GM12865 (cell line): ENCODE data around the gene AP1M2.

Experiments used
- DNase-seq: peaks from one replicate; pipeline ENCODE4 v3.0.0; 2010; ENCODE audit warnings: low read depth
- H3K4me3 ChIP-seq: 2 replicates; pipeline ENCODE4 v1.5.1; 2011; ENCODE audit warnings: mild to moderate bottlenecking, low read depth, low read length, control low read depth
- TF ChIP-seq, protein P1 (sequence below): IDR thresholded peaks from 2 replicates; pipeline ENCODE4 v1.5.1; 2011; ENCODE audit warnings: low read length, control low read depth, low read depth, inconsistent platforms; ENCODE audit not compliant: insufficient read depth; ENCODE audit errors: missing control alignments

The AP1M2 gene

DNA sequence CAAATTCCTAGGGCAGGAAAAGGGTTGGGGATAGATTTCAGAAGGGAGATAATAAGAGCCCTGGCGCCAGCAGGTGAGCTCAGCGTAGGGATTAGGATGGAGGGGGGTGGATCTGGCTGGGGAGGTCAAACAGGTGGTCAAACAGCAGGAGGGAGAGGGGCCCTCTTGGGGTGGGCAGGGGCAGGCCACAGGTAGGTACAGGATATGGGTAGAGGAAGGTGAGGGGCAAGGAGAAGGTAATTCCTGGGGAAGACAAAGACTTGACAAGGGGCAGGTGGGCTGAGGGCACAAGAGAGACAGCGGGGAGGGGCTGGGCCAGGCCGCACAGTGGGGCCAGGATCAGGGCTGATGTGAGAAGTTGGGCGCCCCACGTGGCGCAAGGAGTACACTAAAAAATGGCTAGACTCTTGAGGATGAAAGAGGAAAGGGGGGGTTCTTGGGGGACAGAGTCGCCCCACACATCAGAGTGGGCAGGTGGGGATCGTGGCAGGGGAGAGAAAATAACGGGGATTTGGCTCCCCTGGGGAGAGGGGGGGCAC is 22.0 kb downstream of the AP1M2 start:
- DNase-seq: peak; percentile 79
- H3K4me3 ChIP-seq: peak overlapping the region; percentile 98
- TF ChIP-seq, protein P1, sequence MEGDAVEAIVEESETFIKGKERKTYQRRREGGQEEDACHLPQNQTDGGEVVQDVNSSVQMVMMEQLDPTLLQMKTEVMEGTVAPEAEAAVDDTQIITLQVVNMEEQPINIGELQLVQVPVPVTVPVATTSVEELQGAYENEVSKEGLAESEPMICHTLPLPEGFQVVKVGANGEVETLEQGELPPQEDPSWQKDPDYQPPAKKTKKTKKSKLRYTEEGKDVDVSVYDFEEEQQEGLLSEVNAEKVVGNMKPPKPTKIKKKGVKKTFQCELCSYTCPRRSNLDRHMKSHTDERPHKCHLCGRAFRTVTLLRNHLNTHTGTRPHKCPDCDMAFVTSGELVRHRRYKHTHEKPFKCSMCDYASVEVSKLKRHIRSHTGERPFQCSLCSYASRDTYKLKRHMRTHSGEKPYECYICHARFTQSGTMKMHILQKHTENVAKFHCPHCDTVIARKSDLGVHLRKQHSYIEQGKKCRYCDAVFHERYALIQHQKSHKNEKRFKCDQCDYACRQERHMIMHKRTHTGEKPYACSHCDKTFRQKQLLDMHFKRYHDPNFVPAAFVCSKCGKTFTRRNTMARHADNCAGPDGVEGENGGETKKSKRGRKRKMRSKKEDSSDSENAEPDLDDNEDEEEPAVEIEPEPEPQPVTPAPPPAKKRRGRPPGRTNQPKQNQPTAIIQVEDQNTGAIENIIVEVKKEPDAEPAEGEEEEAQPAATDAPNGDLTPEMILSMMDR: peak; percentile 55

DNA sequence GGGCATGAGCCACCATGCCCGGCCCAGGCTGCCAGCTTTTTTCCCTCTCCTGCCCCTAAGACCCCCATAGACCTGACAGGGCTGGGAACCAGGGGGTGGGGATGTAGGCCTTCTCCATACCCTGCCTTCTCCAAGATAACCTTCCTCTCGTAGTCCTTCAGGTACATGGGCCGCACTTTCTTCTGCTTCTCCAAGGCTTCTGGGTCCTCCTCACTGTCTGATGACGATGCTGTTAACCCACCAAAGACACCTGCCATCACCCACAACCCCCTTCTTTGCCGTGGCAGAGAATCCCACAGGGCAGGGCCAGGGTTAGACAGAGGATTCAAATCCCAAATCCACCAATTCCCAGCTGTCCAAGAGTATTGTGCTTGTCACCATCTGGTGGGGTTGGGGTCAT is 24.5 kb downstream of the AP1M2 start:
- no peak overlapping the region for H3K4me3 ChIP-seq
- TF ChIP-seq, protein P1: no peak

DNA sequence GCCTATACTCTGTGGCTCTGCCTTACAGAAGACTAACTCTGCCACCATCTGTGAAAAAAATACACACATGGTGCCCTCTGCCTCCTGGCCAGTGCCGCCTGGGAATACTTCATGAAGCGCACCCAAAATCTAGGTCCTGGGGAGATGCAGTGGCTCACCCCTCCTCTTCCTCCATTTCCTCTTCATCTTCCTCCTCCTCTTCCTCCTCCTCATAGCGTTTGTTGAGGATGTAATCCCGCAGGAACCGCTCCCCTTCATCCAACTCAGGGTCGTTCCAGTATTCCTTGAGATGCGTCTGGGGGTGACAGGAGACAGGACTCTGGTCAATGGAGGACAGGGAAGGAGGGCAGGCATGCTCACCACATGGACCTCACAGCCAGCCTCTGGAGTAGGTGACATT is 27.0 kb downstream of the AP1M2 start:
- no peak for DNase-seq
- TF ChIP-seq, protein P1: no peak

More for the DNA sequence above, 24.5 kb downstream of the AP1M2 start:
- no peak for DNase-seq

DNA sequence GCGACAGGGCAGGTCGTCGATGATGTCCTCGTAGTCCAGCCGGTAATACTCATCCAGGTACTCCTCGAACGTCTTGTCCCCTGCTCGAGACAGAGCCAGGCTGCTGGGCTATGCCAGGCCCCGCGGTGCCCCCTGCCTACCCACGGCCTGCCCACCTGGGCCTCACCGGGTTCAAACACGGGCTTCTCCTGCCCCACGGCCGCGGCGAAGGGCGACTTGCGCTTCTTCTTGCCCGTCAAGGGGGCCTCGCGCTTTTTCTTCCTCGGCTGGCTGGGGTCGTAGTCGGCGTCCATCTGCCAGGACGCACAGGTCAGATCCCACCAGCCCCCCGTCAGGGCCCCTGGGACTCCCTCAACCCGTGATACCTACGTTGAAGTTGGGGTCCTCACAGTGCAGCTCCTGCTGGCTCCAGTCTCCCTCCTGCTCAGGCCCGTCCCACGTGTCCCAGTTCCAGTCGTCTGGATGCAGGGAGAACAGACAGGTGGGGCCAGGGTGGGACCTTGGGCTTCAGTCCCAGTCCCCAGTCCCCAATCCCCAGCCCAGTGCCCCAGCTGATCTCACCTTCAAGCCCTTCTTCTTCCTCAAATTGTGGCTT is 29.4 kb downstream of the AP1M2 start:
- TF ChIP-seq, protein P1: no peak
- no peak for DNase-seq

More for the DNA sequence above, 27.0 kb downstream of the AP1M2 start:
- H3K4me3 ChIP-seq: no peak overlapping the region

DNA sequence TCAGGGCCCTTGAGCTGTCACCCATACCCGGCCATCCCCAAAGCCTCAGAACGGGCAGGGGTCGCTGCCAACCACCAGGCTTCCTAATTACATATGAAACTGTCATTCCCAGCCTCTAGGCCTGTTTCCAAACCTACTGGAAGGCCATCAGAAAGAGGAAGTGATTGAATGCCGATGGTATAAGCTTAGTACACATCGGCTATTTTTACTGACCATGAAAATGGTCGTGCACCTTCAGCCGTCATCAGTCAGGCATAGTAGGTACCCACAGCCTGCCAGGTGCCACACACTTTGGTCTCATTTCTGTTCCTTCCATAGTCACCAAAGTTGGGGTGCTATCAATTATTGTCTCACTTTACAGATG is 31.5 kb downstream of the AP1M2 start:
- no peak for DNase-seq
- TF ChIP-seq, protein P1: no peak
- H3K4me3 ChIP-seq: no peak overlapping the region

More for the DNA sequence above, 29.4 kb downstream of the AP1M2 start:
- no peak overlapping the region for H3K4me3 ChIP-seq

DNA sequence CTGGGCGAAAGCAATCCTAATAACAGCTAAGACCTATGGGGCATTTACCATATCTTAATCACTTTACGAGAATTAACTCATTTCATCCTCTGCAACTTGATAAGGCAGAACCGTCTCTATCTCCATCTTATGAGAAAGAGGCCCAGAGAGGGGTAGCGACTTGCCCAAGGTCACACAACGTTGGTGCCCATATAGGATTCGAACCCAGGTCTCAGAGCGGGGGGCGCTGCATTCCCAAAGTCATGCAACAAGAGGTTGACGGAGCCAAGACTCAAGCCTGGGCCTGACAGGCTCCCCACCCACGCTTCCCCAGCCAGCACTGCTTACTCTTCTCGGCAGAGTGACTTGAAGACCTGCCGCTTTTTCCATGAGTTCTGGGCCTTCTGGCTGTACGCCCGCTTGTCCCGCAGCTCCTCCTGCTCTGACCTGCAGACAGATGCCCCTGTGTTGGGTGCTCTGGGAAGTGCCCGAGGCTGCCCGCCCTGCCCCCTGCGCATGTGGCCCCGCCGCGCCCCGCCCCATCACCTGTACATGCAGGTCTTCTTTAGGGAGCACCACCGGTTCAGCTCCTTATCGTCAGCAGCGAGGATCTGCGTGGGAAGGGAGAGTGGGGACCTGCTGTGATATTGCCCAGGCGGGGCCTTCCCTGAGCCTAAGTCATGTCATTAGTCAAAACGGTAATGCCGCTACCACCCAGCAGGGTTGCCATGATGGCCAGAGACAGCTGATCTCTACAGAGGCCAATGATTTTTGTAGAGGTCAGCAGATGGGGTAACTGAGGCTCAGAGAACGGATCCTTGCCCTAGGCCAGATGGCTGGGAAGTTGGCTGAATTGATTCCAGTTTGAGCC is 32.1 kb downstream of the AP1M2 start:
- TF ChIP-seq, protein P1: no peak
- DNase-seq: no peak

DNA sequence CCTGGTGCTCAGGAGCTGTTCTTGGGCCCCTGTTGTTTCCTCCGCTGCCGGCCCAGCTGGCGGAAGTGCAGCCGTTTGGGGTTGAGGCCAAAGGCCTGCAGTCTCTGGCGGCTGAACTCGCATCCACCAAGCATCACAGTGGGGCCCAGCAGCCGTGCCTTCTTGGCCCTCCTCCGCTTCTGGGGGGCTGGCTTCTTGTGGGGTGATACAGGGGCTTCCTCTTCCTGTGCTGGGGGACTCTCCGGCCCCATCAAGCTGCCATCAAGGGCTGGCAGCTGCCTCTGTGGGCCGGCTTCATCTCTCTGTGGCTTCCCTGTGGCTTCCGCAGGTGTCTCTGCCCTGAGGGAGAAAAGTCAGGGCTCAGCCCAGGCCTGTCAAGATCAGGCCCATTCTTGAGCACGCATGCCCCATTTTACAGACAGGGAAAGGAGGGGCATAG is 33.1 kb downstream of the AP1M2 start:
- peak; percentile 73 for DNase-seq

More for the DNA sequence above, 32.1 kb downstream of the AP1M2 start:
- H3K4me3 ChIP-seq: no peak overlapping the region

More for the DNA sequence above, 33.1 kb downstream of the AP1M2 start:
- TF ChIP-seq, protein P1: no peak
- H3K4me3 ChIP-seq: no peak overlapping the region
